HFFc6 (cell line): ENCODE results near the gene SMPD1. TPM values are rescaled to one million over a fixed set of nuclear protein-coding genes. Genes with fewer than 3 reads are reported as not detected.
A peak's percentile ranks its signal among the peaks of the same experiment; 100 is the strongest.

Source experiments
- DNase-seq: peaks from one replicate; pipeline ENCODE4 v3.0.0-alpha.2; 2018
- H3K27ac Mint-ChIP-seq: 2 replicates; pipeline ENCODE4 v1.8.0; 2020; ENCODE audit warnings: mild to moderate bottlenecking, mixed read lengths
- H3K27me3 Mint-ChIP-seq: 2 replicates; pipeline ENCODE4 v1.8.0; 2021; ENCODE audit warnings: mild to moderate bottlenecking, moderate library complexity, mixed read lengths; ENCODE audit not compliant: insufficient read depth
- H3K36me3 Mint-ChIP-seq: 2 replicates; pipeline ENCODE4 v1.8.0; 2021; ENCODE audit warnings: low read depth, mixed read lengths
- H3K4me1 Mint-ChIP-seq: 2 replicates; pipeline ENCODE4 v1.8.0; 2020; ENCODE audit warnings: low read depth, mixed read lengths
- H3K4me3 Mint-ChIP-seq: 2 replicates; pipeline ENCODE4 v1.8.0; 2020; ENCODE audit warnings: mild to moderate bottlenecking, moderate library complexity, mixed read lengths
- H3K9me3 Mint-ChIP-seq: 2 replicates; pipeline ENCODE4 v1.8.0; 2020; ENCODE audit warnings: mild to moderate bottlenecking, mixed read lengths
- CTCF ChIP-seq: fragments of 200-600 bp; sonication (generic); IDR thresholded peaks from 2 replicates; pipeline ENCODE4 v1.5.0; 2021; ENCODE audit warnings: antibody characterized with exemption, mild to moderate bottlenecking
- total RNA-seq, 6 experiments: library from RNA; stranded (reverse); fragmentation: NEBNext Ultra II Directional; extraction: Animal tissue kit (Norgen Biotek cat#: 25700); gene quantifications; 2 replicates in 1 of 6; 3 replicates in 5 of 6; pipeline ENCODE4 v1.2.3, GENCODE V29; 2021

SMPD1 gene
- total RNA-seq, 6 experiments from 2014 or later: 117 to 145 (median 123) TPM

GRCh38 chr11:6442441-6442840 lies 52.2 kb downstream of the SMPD1 start:
- no peaks in the 10 kb centered on the region for H3K9me3 Mint-ChIP-seq
- H3K27ac Mint-ChIP-seq: no peak overlapping the region
- H3K4me1 Mint-ChIP-seq: no peaks in the 10 kb centered on the region
- no peaks in the 10 kb centered on the region for H3K27me3 Mint-ChIP-seq
- no peak for TF ChIP-seq CTCF
- H3K36me3 Mint-ChIP-seq: no peaks in the 10 kb centered on the region
- H3K4me3 Mint-ChIP-seq: no peak overlapping the region
- no peak for DNase-seq

- peak; percentile 38 for DNase-seq
- Mint-ChIP-seq H3K4me1 (no peaks in the 10 kb centered on the region), H3K4me3 (no peak overlapping the region), H3K27ac (no peak overlapping the region), H3K27me3 (no peaks in the 10 kb centered on the region), H3K36me3 (no peaks in the 10 kb centered on the region), H3K9me3 (no peaks in the 10 kb centered on the region)
- TF ChIP-seq CTCF: peak; percentile 88
Observed at GRCh38 chr11:6443269-6444003, 53.2 kb downstream of the SMPD1 start.

Other genes with a start within 250 kb of the SMPD1 start
- gene OR52B2, start 220.1 kb upstream of the SMPD1 start, total RNA-seq: not detected
- gene OR52W1, start 191.2 kb upstream of the SMPD1 start, total RNA-seq: not detected
- not detected for gene C11orf42, start 184.9 kb upstream of the SMPD1 start, total RNA-seq
- 10 to 100 TPM; 12.7 to 15.6 (median 14.7) TPM for gene FHIP1B, start 155.8 kb upstream of the SMPD1 start, total RNA-seq
- gene CNGA4, start 151.4 kb upstream of the SMPD1 start, total RNA-seq: not detected
- not detected for gene CCKBR, start 130.6 kb upstream of the SMPD1 start, total RNA-seq
- 100 to 1,000 TPM; 140 to 235 (median 203) TPM for gene CAVIN3, start 70.0 kb upstream of the SMPD1 start, total RNA-seq
- 10 to 100 TPM; 32.3 to 38.7 (median 35.4) TPM for gene APBB1, start 28.6 kb downstream of the SMPD1 start, total RNA-seq
- gene HPX, start 50.5 kb downstream of the SMPD1 start, total RNA-seq: under 1 TPM; 0.29 to 0.76 (median 0.55) TPM
- gene TRIM3, start 83.5 kb downstream of the SMPD1 start, total RNA-seq: 10 to 100 TPM; 14.3 to 19.1 (median 17.4) TPM
- 10 to 100 TPM; 60.9 to 72.4 (median 67.7) TPM for gene ARFIP2, start 90.9 kb downstream of the SMPD1 start, total RNA-seq
- 10 to 100 TPM; 29.0 to 39.3 (median 31.0) TPM for gene TIMM10B, start 91.0 kb downstream of the SMPD1 start, total RNA-seq
- gene DNHD1, start 106.8 kb downstream of the SMPD1 start, total RNA-seq: 1 to 10 TPM; 1.4 to 2.3 (median 1.6) TPM
- gene RRP8, start 213.1 kb downstream of the SMPD1 start, total RNA-seq: 10 to 100 TPM; 18.5 to 26.7 (median 20.2) TPM
- gene ILK, start 213.3 kb downstream of the SMPD1 start, total RNA-seq: 100 to 1,000 TPM; 195 to 245 (median 223) TPM
- 100 to 1,000 TPM; 148 to 205 (median 192) TPM for gene TAF10, start 221.7 kb downstream of the SMPD1 start, total RNA-seq
- 10 to 100 TPM; 50.1 to 61.7 (median 54.1) TPM for gene TPP1, start 228.9 kb downstream of the SMPD1 start, total RNA-seq